ENCODE results near the gene ADNP2.

DNA sequence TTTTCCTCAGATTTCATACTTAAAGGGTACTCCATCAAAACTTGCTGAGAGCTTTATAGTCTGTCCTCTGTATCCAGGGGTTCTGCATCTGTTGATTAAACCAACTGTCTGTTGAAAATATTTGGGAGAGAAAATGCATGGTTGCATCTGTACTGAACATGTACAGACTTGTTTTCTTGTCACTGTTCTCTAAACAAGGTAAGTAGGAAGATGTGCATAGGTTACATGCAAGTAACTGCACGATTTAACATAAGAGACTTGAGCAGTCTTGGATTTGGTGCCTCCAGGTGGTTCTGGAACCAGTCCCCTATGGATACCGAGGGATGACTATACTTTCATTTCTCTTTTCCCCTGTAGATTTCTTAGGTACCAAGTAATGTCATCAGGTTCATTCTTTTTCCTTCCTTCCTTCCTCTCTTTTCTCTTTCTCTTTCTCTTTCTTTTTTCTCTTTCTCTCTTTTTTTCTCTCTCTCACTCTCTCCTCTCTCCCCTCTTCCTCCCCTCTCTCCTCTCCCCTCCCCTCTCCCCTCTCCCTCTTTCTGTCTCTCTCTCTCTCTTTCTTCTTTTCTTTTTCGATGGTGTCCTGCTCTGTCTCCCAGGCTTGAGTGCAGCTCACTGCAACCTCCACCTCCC, 23.2 kb downstream of the ADNP2 start:
- TF ChIP-seq, protein P1, sequence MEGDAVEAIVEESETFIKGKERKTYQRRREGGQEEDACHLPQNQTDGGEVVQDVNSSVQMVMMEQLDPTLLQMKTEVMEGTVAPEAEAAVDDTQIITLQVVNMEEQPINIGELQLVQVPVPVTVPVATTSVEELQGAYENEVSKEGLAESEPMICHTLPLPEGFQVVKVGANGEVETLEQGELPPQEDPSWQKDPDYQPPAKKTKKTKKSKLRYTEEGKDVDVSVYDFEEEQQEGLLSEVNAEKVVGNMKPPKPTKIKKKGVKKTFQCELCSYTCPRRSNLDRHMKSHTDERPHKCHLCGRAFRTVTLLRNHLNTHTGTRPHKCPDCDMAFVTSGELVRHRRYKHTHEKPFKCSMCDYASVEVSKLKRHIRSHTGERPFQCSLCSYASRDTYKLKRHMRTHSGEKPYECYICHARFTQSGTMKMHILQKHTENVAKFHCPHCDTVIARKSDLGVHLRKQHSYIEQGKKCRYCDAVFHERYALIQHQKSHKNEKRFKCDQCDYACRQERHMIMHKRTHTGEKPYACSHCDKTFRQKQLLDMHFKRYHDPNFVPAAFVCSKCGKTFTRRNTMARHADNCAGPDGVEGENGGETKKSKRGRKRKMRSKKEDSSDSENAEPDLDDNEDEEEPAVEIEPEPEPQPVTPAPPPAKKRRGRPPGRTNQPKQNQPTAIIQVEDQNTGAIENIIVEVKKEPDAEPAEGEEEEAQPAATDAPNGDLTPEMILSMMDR (conservative IDR thresholded peaks at IDR 0.05; ENCODE audit: low read length) = no peak
- no peak for TF ChIP-seq EZH2phosphoT487 (IDR thresholded peaks at IDR 0.05; ENCODE audit: borderline replicate concordance)
